ENCODE results near the gene THEM5. TPM values are rescaled to one million over a fixed set of nuclear protein-coding genes. Genes with fewer than 3 reads are reported as not detected.

Gene THEM5
- total and polyA plus RNA-seq, 2 experiments from 2014 or later, result not detected

GRCh38 chr1:151862604-151863003 is 9.1 kb upstream of the THEM5 start:
- no peak overlapping the region for H3K27ac ChIP-seq
- no peaks in the 10 kb centered on the region for H3K36me3 ChIP-seq
- no peaks in the 10 kb centered on the region for H3K27me3 ChIP-seq
- no peaks in the 10 kb centered on the region for H3K4me1 ChIP-seq (ENCODE audit: low read depth)
- DNase-seq (ENCODE audit: low read depth in 1 of 2, low spot score in 1 of 2), result no peak
- H3K9me3 ChIP-seq (ENCODE audit: low read depth), result no peaks in the 10 kb centered on the region
- TF ChIP-seq, protein P1, sequence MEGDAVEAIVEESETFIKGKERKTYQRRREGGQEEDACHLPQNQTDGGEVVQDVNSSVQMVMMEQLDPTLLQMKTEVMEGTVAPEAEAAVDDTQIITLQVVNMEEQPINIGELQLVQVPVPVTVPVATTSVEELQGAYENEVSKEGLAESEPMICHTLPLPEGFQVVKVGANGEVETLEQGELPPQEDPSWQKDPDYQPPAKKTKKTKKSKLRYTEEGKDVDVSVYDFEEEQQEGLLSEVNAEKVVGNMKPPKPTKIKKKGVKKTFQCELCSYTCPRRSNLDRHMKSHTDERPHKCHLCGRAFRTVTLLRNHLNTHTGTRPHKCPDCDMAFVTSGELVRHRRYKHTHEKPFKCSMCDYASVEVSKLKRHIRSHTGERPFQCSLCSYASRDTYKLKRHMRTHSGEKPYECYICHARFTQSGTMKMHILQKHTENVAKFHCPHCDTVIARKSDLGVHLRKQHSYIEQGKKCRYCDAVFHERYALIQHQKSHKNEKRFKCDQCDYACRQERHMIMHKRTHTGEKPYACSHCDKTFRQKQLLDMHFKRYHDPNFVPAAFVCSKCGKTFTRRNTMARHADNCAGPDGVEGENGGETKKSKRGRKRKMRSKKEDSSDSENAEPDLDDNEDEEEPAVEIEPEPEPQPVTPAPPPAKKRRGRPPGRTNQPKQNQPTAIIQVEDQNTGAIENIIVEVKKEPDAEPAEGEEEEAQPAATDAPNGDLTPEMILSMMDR (IDR thresholded peaks at IDR 0.05; ENCODE audit: low read depth, low read length), result no peak
- no peak overlapping the region for H3K4me3 ChIP-seq

- TF ChIP-seq, protein P1 (IDR thresholded peaks at IDR 0.05; ENCODE audit: low read depth, low read length), result no peak
- Histone ChIP-seq H3K27me3 (no peaks in the 10 kb centered on the region), H3K9me3 (ENCODE audit: low read depth) (no peaks in the 10 kb centered on the region), H3K4me1 (ENCODE audit: low read depth) (peaks cover 3% of the 10 kb centered on the region), H3K27ac (no peak overlapping the region), H3K36me3 (no peaks in the 10 kb centered on the region), H3K4me3 (no peak overlapping the region)
- DNase-seq (ENCODE audit: low read depth in 1 of 2, low spot score in 1 of 2), result no peak
Observed at GRCh38 chr1:151860504-151861187, 7.1 kb upstream of the THEM5 start.

DNA sequence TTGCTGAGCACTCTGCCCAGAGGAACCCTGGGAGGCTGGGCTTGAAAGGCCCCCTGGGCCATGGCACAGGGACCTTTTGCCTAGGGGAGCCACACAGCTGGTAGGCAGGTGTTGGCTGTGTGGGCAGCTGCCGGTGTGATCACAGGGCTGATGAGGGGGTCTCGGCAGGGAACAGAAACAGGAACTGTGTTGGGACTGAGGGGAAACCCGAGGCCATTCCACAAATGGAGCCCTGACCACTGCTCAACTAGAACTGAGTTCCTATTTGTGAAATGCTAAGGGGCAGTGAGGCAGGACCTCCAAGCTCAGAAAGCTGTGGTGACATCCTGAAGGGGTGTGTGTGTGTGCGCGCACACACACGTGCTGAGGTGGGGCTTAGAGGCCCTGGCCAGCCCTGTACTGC is 6.4 kb upstream of the THEM5 start:
- H3K4me3 ChIP-seq, result no peak overlapping the region
- H3K9me3 ChIP-seq (ENCODE audit: low read depth), result no peaks in the 10 kb centered on the region
- no peaks in the 10 kb centered on the region for H3K36me3 ChIP-seq
- H3K27ac ChIP-seq, result no peak overlapping the region
- no peaks in the 10 kb centered on the region for H3K27me3 ChIP-seq
- TF ChIP-seq, protein P1 (IDR thresholded peaks at IDR 0.05; ENCODE audit: low read depth, low read length), result no peak
- DNase-seq (ENCODE audit: low read depth in 1 of 2, low spot score in 1 of 2), result no peak
- H3K4me1 ChIP-seq (ENCODE audit: low read depth), result peaks cover 4% of the 10 kb centered on the region

DNA sequence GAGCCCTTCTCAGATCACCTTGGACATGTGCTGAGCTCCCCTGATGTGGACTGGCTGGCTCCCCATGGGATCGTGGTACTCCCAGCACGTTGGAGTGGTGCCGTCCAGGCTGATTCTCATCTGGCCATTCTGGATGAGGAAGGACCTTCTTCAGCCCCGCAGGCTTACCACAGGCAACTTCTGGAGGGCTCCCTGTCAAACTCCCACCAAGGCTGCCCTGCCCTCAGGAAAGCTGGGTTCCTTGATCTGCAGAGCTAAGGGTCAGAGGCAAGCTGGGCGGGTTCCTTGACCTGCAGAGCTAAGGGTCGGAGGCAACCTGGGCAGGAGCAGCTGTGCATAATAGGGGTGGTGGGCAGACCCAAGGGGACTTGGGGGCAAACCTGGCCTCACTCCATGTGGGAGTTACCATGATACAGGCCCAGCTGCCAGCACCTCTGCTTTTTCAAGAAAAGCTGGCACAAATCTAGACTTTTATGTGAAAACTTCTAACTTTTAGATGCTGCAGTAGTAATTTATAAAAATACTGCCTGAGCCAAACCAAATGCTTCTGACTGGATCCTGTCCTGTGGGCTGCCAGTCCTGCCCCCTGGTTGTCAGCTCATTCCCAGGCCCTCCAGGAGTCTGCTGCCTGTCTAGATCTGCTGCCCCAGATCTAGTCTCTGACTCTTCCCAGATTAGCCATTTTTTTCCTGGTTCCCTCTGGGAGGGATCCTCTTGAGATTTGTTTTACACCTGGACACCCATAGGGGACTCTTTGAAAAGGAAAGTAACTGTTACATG is 5.6 kb upstream of the THEM5 start:
- no peak overlapping the region for H3K4me3 ChIP-seq

GRCh38 chr1:151858030-151858746 is 4.7 kb upstream of the THEM5 start:
- Histone ChIP-seq H3K36me3 (no peaks in the 10 kb centered on the region), H3K27ac (no peak overlapping the region), H3K9me3 (ENCODE audit: low read depth) (no peaks in the 10 kb centered on the region), H3K27me3 (no peaks in the 10 kb centered on the region), H3K4me3 (no peak overlapping the region), H3K4me1 (ENCODE audit: low read depth) (peaks cover 4% of the 10 kb centered on the region)
- TF ChIP-seq, protein P1 (IDR thresholded peaks at IDR 0.05; ENCODE audit: low read depth, low read length), result no peak
- peak in 1 of 2 donors; percentile 44 for DNase-seq (ENCODE audit: low read depth in 1 of 2, low spot score in 1 of 2)

More for the DNA sequence above, 5.6 kb upstream of the THEM5 start:
- no peak for DNase-seq (ENCODE audit: low read depth in 1 of 2, low spot score in 1 of 2)
- Histone ChIP-seq H3K4me1 (ENCODE audit: low read depth) (peaks cover 4% of the 10 kb centered on the region), H3K27me3 (no peaks in the 10 kb centered on the region), H3K27ac (no peak overlapping the region), H3K36me3 (no peaks in the 10 kb centered on the region), H3K9me3 (ENCODE audit: low read depth) (no peaks in the 10 kb centered on the region)
- TF ChIP-seq, protein P1 (IDR thresholded peaks at IDR 0.05; ENCODE audit: low read depth, low read length), result no peak
